B cell (primary cell): Measurements from ENCODE around the gene LRCH3.

Source experiments
- EZH2 ChIP-seq: IDR thresholded peaks from 2 replicates; pipeline ENCODE4 v1.6.1; 2012; ENCODE audit warnings: borderline replicate concordance, low read depth, mild to moderate bottlenecking, moderate library complexity, low read length; ENCODE audit not compliant: insufficient read depth, poor library complexity, severe bottlenecking
- TF ChIP-seq, protein P1 (sequence below): fragments of 200-600 bp; IDR thresholded peaks from one replicate; pipeline ENCODE4 v1.8.0; 2022; ENCODE audit warnings: antibody characterized with exemption, mild to moderate bottlenecking

DNA sequence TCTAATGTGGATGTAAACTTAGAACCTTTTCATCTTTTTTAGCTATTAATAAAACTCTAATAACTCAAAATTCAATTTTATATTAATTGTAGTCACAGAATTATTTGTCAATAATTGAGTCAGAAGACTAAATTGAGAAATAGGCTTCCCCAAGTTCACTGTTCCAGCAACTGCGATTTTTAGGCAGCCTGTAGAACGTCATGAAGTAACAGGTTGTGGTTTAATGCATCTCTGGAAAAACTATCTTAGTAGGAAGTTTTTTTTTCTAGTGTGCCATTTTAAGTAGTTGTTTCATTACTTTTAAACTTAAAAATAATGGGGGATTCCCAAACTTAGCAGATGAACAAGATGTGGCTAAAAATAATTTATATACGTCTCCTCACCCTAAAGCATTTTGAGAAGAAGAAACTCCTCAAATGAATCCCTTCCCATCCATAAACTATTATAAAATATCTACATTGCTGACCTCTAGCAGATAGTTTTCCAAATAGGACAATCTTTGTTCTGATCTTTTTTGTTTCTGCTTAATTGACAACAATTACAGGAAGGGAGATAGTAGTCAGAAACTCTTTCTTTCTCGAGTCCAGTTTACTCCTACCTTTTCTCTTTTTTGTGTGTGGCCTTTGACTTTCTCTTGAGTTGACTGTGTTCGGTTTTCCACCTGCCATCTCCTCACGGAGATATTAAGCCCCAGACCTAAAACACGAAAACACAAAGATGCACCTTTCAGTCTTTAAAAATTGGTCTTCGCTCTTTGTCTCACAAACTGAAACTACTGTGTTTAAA is 43.1 kb downstream of the LRCH3 start:
- TF ChIP-seq, protein P1, sequence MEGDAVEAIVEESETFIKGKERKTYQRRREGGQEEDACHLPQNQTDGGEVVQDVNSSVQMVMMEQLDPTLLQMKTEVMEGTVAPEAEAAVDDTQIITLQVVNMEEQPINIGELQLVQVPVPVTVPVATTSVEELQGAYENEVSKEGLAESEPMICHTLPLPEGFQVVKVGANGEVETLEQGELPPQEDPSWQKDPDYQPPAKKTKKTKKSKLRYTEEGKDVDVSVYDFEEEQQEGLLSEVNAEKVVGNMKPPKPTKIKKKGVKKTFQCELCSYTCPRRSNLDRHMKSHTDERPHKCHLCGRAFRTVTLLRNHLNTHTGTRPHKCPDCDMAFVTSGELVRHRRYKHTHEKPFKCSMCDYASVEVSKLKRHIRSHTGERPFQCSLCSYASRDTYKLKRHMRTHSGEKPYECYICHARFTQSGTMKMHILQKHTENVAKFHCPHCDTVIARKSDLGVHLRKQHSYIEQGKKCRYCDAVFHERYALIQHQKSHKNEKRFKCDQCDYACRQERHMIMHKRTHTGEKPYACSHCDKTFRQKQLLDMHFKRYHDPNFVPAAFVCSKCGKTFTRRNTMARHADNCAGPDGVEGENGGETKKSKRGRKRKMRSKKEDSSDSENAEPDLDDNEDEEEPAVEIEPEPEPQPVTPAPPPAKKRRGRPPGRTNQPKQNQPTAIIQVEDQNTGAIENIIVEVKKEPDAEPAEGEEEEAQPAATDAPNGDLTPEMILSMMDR, result no peak
- no peak for TF ChIP-seq EZH2
